Fibroblast of villous mesenchyme (primary cell): ENCODE results near the gene DDX42. TPM values are rescaled to one million over a fixed set of nuclear protein-coding genes. Genes with fewer than 3 reads are reported as not detected.
"Not testable (repeated sequence)": the region's sequence is repeated elsewhere in the genome, so short reads cannot be mapped to it uniquely, and the experiment has no call there.

Experiments
- DNase-seq: peaks from one replicate; pipeline ENCODE4 v3.0.0-alpha.2; 2010; ENCODE audit warnings: low read depth
- H3K4me3 ChIP-seq: 2 replicates; pipeline ENCODE4 v1.5.1; 2011; ENCODE audit warnings: low read depth, mild to moderate bottlenecking, low read length
- CTCF ChIP-seq: IDR thresholded peaks from 2 replicates; pipeline ENCODE4 v1.5.1; 2012; ENCODE audit warnings: low read depth, mild to moderate bottlenecking, low read length; ENCODE audit not compliant: insufficient read depth
- total RNA-seq: library from RNA; depleted of rRNA; stranded (reverse); fragments of >200 nt; gene quantifications from 2 replicates; pipeline ENCODE4 v1.2.3, GENCODE V29; 2012

The DDX42 gene
- total RNA-seq, 1 donor: 85.9 TPM

- TF ChIP-seq CTCF: peak; percentile 18
- not testable (repeated sequence) for DNase-seq, H3K4me3 ChIP-seq
Observed at GRCh38 chr17:63866625-63867024, 92.7 kb downstream of the DDX42 start.

Other genes starting within 250 kb of the DDX42 start
- gene DCAF7, start 223.7 kb upstream of the DDX42 start, total RNA-seq: 32.9 and 52.7 TPM in 2 replicates
- gene TACO1, start 173.3 kb upstream of the DDX42 start, total RNA-seq: 24.6 and 35.8 TPM in 2 replicates
- gene MAP3K3, start 151.8 kb upstream of the DDX42 start, total RNA-seq: 29.6 and 34.1 TPM in 2 replicates
- gene LIMD2, start 74.0 kb upstream of the DDX42 start, total RNA-seq: 4.5 and 5.2 TPM in 2 replicates
- 23.2 and 25.0 TPM in 2 replicates for gene STRADA, start 32.4 kb upstream of the DDX42 start, total RNA-seq
- gene CCDC47, start 573 bp upstream of the DDX42 start, total RNA-seq: 62.8 and 76.4 TPM in 2 replicates
- gene PSMC5, start 53.3 kb downstream of the DDX42 start, total RNA-seq: 42.7 and 44.1 TPM in 2 replicates
- 50.6 and 72.5 TPM in 2 replicates for gene FTSJ3, start 53.5 kb downstream of the DDX42 start, total RNA-seq
- gene SMARCD2, start 68.5 kb downstream of the DDX42 start, total RNA-seq: 61.8 and 66.9 TPM in 2 replicates
- gene CSH2, start 99.5 kb downstream of the DDX42 start, total RNA-seq: not detected in 2 replicates
- gene GH2, start 107.8 kb downstream of the DDX42 start, total RNA-seq: not detected in 2 replicates
- not detected in 2 replicates for gene CSH1, start 122.4 kb downstream of the DDX42 start, total RNA-seq
- not detected in 2 replicates for gene CSHL1, start 137.1 kb downstream of the DDX42 start, total RNA-seq
- gene GH1, start 144.7 kb downstream of the DDX42 start, total RNA-seq: not detected in 2 replicates
- not detected in 2 replicates for gene CD79B, start 158.2 kb downstream of the DDX42 start, total RNA-seq
- gene SCN4A, start 198.7 kb downstream of the DDX42 start, total RNA-seq: under 0.01 TPM in 1 of 2 replicates, not detected in the other
- gene PRR29, start 224.2 kb downstream of the DDX42 start, total RNA-seq: under 0.01 TPM in 2 replicates
- gene ICAM2, start 246.5 kb downstream of the DDX42 start, total RNA-seq: 1.3 and 1.7 TPM in 2 replicates